ENCODE data around the gene KCNJ10. TPM values are rescaled to one million over a fixed set of nuclear protein-coding genes. Genes with fewer than 3 reads are reported as not detected.
A peak's percentile ranks its signal among the peaks of the same experiment; 100 is the strongest.

The KCNJ10 gene
- total RNA-seq, 2 donors from 2014 or later = 0.29 TPM; not detected in 1

DNA sequence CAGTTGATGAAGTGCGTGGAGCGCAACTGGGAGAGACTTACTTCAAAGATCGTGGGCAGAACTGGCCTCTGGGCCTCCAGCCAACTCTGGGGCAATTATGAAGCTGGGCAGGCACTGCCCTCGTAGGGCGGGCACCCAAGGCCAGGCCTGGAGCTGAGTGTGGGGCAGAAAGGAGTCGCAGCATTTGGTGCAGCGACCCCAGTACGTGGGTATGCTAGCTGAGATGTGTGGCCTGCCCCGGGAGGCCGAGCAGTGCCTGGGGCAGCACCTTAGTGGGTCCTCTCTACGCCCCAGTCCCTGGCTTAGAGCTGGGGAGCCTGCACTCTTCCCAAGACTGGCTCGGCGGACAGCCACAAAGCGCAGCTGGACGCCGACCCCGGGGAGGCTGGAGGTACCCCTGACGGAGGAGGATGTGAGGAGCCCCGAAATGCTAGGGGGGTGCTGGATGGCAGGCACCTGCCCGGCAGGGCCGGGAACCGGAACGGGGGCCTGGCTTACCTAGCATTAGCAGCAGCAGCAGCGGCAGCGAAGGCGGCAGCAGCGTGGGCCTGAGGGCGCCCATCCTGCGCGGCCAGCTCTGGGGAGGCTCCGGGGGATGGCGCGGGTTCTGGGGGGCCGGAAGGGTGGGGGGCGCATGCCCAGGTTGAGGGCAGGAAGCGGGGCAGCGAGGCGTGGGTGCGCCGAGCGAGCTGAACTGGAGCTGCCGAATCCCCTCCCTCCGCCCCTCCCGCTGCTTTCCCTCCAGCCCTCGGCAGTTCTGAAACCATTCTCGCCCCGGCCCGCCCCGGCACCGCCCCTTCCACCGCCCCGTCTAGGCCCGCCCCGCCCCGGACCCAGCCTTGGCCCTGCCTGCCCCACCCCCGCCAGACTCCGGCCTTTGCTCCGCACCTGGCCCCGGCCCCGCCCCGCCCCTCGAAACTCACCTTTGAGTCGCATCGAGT lies 28.2 kb upstream of the KCNJ10 start, which contains the start of gene IGSF8:
Gene IGSF8, minus strand, starts transcription at position 709 of the 941 bp plus-strand sequence. Its CDS starts 147 bp downstream, at position 562.
- intact Hi-C loops (cut with DNase I) = no loop called here
- H3K4me1 ChIP-seq = peaks cover 18% of the 10 kb centered on the region
- H3K4me3 ChIP-seq = peak within 1 kb of the TSS; percentile 78

DNA sequence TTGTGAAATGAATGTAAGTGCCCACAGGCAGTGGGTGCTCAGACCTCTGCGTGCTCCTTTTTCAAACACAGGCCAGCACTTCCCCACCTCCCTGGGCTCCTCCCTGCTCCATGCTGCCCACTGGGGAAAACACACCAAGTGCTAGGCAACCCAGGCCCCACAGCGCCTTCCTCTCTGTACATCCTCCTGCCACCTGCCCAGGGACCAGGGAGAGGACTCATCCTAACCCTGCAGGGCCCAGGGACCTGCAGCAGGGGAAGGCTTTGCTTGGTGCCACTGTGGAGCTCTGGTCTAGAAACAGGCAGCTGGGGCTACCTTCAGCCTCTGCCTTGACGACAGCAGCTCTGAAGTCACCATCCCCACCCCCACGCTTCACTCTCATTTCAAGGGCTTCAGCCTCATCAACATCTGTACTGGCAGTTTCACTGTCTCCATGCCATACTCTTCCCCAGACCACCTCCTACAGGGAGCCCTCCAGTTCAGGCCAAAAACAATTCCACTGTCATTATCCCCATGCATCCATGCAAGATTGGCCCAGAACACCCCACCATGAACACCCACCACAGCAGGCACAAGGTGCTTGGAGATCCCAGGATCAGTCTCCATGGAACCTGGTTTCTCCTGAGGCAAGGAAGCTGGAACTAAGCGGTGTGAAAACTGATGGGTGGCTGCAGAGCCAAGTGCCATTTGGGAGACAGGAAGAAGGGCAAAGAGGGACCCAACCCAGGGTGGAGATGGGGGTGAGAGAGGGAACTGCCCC lies 27.4 kb upstream of the KCNJ10 start:
- DNase-seq = no peak
- TF ChIP-seq, protein P1, sequence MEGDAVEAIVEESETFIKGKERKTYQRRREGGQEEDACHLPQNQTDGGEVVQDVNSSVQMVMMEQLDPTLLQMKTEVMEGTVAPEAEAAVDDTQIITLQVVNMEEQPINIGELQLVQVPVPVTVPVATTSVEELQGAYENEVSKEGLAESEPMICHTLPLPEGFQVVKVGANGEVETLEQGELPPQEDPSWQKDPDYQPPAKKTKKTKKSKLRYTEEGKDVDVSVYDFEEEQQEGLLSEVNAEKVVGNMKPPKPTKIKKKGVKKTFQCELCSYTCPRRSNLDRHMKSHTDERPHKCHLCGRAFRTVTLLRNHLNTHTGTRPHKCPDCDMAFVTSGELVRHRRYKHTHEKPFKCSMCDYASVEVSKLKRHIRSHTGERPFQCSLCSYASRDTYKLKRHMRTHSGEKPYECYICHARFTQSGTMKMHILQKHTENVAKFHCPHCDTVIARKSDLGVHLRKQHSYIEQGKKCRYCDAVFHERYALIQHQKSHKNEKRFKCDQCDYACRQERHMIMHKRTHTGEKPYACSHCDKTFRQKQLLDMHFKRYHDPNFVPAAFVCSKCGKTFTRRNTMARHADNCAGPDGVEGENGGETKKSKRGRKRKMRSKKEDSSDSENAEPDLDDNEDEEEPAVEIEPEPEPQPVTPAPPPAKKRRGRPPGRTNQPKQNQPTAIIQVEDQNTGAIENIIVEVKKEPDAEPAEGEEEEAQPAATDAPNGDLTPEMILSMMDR (IDR thresholded peaks at IDR 0.05) = no peak
- Histone ChIP-seq H3K4me1 (peaks cover 18% of the 10 kb centered on the region), H3K27me3 (no peaks in the 10 kb centered on the region), H3K36me3 (peaks cover 1% of the 10 kb centered on the region), H3K27ac (peak overlapping the region; percentile 84), H3K9ac (ENCODE audit: low read depth in 2 of 2, low read length in 2 of 2) (peak overlapping the region; percentile 87 to 88), H3K9me3 (no peaks in the 10 kb centered on the region), H3K4me3 (peak overlapping the region; percentile 78)
- intact Hi-C loops (cut with DNase I) = no loop called here

More for the DNA sequence above, 28.2 kb upstream of the KCNJ10 start, which contains the start of gene IGSF8:
- Histone ChIP-seq H3K9me3 (no peaks in the 10 kb centered on the region), H3K27ac (peak within 1 kb of the TSS; percentile 84), H3K9ac (ENCODE audit: low read depth in 2 of 2, low read length in 2 of 2) (peak within 1 kb of the TSS; percentile 87 to 88), H3K36me3 (no peaks in the 10 kb centered on the region), H3K27me3 (no peaks in the 10 kb centered on the region)
- peak; percentile 96 for DNase-seq
- TF ChIP-seq, protein P1 (IDR thresholded peaks at IDR 0.05) = no peak

DNA sequence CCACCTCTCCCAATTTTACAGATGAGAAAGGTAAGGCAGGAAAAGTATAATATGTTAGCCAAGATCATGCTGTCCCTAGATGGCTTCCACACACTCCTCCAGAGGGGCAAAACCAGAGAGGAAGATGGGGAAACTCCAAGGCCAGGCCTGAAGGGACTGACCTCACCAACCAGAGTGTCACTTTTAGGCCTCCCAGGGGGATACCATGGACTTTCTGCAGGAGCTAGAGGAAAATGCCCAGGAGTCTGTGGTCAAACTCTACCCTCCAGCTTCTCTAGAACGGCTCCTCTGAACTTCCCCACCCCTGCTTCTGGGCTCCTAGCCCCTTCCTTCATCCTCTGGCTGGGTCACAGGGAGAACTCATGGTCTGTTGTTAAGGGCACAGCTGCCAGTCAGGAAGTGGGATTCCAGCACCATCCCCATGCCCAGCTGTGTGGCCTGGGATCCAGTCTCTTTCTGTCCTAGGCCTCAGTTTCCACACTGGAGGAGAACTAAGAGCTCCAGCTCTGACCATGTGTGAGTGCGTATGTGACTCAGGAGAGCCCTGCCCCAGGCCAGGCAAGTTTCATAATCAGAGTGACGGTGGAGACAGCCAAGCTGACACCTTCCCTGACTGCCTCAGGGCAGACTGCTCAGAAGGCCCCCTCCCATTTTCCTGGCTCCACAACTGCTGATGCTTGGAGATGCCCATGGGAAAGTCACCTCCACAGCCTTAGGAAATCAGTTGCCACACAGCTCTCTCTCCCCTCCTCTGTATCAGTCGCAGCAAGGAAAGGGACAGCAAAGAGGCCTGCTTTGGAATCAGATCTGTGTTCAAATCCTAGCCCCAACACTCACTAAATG lies 26.5 kb upstream of the KCNJ10 start:
- H3K27me3 ChIP-seq = no peaks in the 10 kb centered on the region
- no peak overlapping the region for H3K4me3 ChIP-seq
- peaks cover 4% of the 10 kb centered on the region for H3K36me3 ChIP-seq
- intact Hi-C loops (cut with DNase I) = no loop called here
- H3K9me3 ChIP-seq = no peaks in the 10 kb centered on the region
- H3K27ac ChIP-seq = no peak overlapping the region
- H3K4me1 ChIP-seq = peaks cover 18% of the 10 kb centered on the region
- no peak for DNase-seq
- H3K9ac ChIP-seq (ENCODE audit: low read depth in 2 of 2, low read length in 2 of 2) = peak overlapping the region; percentile 87 to 88
- TF ChIP-seq, protein P1 (IDR thresholded peaks at IDR 0.05) = no peak

DNA sequence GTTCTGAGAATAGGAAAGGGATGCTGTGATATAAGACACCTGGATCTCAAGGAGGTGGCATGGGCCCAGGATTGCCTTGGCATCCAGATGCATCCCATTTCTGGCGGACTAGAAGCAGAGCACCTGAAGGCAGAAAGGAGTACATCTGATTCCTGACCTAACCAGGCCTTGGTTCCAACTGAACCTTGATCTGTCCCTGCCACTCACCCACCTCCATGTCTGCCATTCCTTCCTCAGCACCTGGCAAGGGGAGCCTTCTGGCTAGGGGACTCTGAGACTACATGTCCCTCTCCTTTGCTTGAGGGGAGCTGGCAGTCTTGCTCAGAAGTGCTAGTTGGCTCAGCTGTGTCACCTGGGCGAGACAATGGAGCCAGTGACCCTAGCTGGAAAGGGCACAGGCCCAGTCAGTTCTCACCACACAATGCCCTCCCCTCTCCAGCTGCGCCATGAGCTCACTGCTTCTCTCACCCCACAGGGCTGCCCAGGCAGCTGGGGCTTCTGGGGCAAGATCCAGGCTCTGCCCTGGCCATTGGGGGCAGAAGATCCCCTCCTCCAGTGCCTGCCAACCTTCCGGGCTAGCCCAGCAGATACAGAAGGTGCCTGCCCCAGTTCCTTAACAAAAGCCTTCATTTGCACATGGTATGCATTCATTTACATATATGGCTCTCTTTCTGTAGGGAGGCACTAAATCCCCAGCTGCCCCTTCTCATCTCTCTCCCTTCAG lies 25.6 kb upstream of the KCNJ10 start:
- no peak for DNase-seq
- Histone ChIP-seq H3K9ac (ENCODE audit: low read depth in 2 of 2, low read length in 2 of 2) (peak overlapping the region; percentile 6 to 51), H3K4me3 (no peak overlapping the region), H3K36me3 (peaks cover 4% of the 10 kb centered on the region), H3K27ac (no peak overlapping the region), H3K27me3 (no peaks in the 10 kb centered on the region), H3K9me3 (no peaks in the 10 kb centered on the region), H3K4me1 (peaks cover 15% of the 10 kb centered on the region)
- intact Hi-C loops (cut with DNase I) = no loop called here
- TF ChIP-seq, protein P1 (IDR thresholded peaks at IDR 0.05) = no peak

Measured in colonic mucosa (tissue), 4 donors.